ENCODE results near the gene MPP3. TPM values are rescaled to one million over a fixed set of nuclear protein-coding genes. Genes with fewer than 3 reads are reported as not detected.

Gene MPP3
- total and polyA plus RNA-seq, 10 of the 15 experiments (the other 5 are each of a cell fraction or from before 2014, with no cell fraction given) = not detected

GRCh38 chr17:43813386-43813785, 19.6 kb downstream of the MPP3 start (continued):
- TF ChIP-seq BACH1 (IDR thresholded peaks at IDR 0.05; ENCODE audit: borderline replicate concordance) = no peak
- TF ChIP-seq ZBTB40 (IDR thresholded peaks at IDR 0.05; ENCODE audit: borderline replicate concordance) = no peak
- TF ChIP-seq NFYA (IDR thresholded peaks at IDR 0.05; ENCODE audit: borderline replicate concordance, low read depth, low read length) = no peak
- TF ChIP-seq MTA2 (IDR thresholded peaks at IDR 0.05; ENCODE audit: low read depth) = no peak
- no peak for TF ChIP-seq USF1 (IDR thresholded peaks at IDR 0.05; ENCODE audit: borderline replicate concordance, extremely low read length, insufficient read depth, low read depth, low read length)

- no peak for FAIRE-seq
- BruUV-seq (replicated peaks) = no TSS peak
- Histone ChIP-seq H3K27me3 (replicated peaks in 1 of 2; ENCODE audit: control insufficient read depth in 2 of 2, insufficient read depth in 2 of 2, low read length in 1 of 2) (peaks cover 2 to 3% of the 10 kb centered on the region in 2 experiments), H3K27ac (ENCODE audit: control insufficient read depth, insufficient read depth) (no peak overlapping the region), H3K9me3 (replicated peaks; ENCODE audit: control insufficient read depth, insufficient read depth, low read length) (no peaks in the 10 kb centered on the region), H4K20me1 (ENCODE audit: control insufficient read depth, insufficient read depth) (no peaks in the 10 kb centered on the region), H3K36me3 (ENCODE audit: control insufficient read depth in 2 of 2, insufficient read depth in 2 of 2, low read length in 1 of 2) (no peaks in the 10 kb centered on the region), H3K9ac (ENCODE audit: control insufficient read depth, insufficient read depth, low read length) (no peak overlapping the region), H3K4me2 (ENCODE audit: control insufficient read depth, insufficient read depth) (no peak overlapping the region), H2AFZ (ENCODE audit: control insufficient read depth, low read depth, low read length) (no peak overlapping the region), H3K79me2 (ENCODE audit: control insufficient read depth, insufficient read depth, low read length) (no peaks in the 10 kb centered on the region), H3K4me1 (ENCODE audit: control insufficient read depth, insufficient read depth, low read length) (no peaks in the 10 kb centered on the region), H3K4me3 (no peak overlapping the region)
- RAD21 ChIA-PET (ENCODE audit: unreplicated experiment) = no interaction called here
- SMC1A ChIA-PET (ENCODE audit: uncharacterized antibody, unreplicated experiment) = no interaction called here
- intact Hi-C loops (cut with micrococcal nuclease; ENCODE audit: unreplicated experiment) (no loop called here), in situ Hi-C loops (cut with MboI) (no loop called here)
- no peak for TF ChIP-seq PAX8 (IDR thresholded peaks at IDR 0.05)
- no peak for TF ChIP-seq SREBF2 (IDR thresholded peaks at IDR 0.05; ENCODE audit: low read length)
- no peak for TF ChIP-seq CEBPZ (IDR thresholded peaks at IDR 0.05; ENCODE audit: low read depth, low read length)
- TF ChIP-seq RAD51 (IDR thresholded peaks at IDR 0.05) = no peak
- TF ChIP-seq CHD1 (IDR thresholded peaks at IDR 0.05; ENCODE audit: low read depth, low read length) = no peak
- POLR2A ChIA-PET = no interaction called here
- 14% methylated on average over 10 of the region's 10 CpGs for WGBS (ENCODE audit: insufficient coverage, insufficient replicate concordance, low lambda C conversion rate, missing lambda C conversion rate)
- no peak for DNase-seq (ENCODE audit: low read depth, low spot score)
- CTCF ChIA-PET = no interaction called here
- ATAC-seq = no peak
Observed at GRCh38 chr17:43812396-43813265, 20.3 kb downstream of the MPP3 start.

All from GM12878 (cell line).